Body of pancreas (tissue), 4 donors: ENCODE data around the gene STAT4.

ENCODE experiments used
- CTCF ChIP-seq, 7 experiments: fragments of 450-650 bp in 4 of 7; fragments of 200-600 bp in 3 of 7; sonication (generic) in 3 of 7; IDR thresholded peaks; one replicate each; pipeline ENCODE4 v1.5.1; 2016 to 2019; ENCODE audit warnings: antibody characterized with exemption in 7 of 7
- POLR2A ChIP-seq, 3 donors: fragments of 450-650 bp; IDR thresholded peaks; one replicate each; pipeline ENCODE4 v1.6.1; 2016; ENCODE audit warnings: antibody characterized with exemption in 3 of 3, mild to moderate bottlenecking in 2 of 3

GRCh38 chr2:191048073-191048472 is 102.7 kb downstream of the STAT4 start:
- TF ChIP-seq CTCF (IDR thresholded peaks at IDR 0.05) (no peak), POLR2A (IDR thresholded peaks at IDR 0.05) (no peak)
